GM23338 (cell line): ENCODE data around the gene TBCB.

Source experiments
- CREB1 ChIP-seq: fragments of 250-450 bp; sonication (Bioruptor Pico); IDR thresholded peaks from 2 replicates; pipeline ENCODE4 v1.5.0; 2020; ENCODE audit warnings: low read depth, mild to moderate bottlenecking, moderate library complexity
- CTCF ChIP-seq, 2 experiments: fragments of 200-600 bp in 1 of 2; sonication (generic) in 1 of 2; conservative IDR thresholded peaks; 2 replicates each; pipeline versions ENCODE4 v1.5.1 to v1.6.1; 2016 to 2017; ENCODE audit warnings: antibody characterized with exemption in 2 of 2, low read depth in 2 of 2, mild to moderate bottlenecking in 2 of 2, moderate library complexity in 1 of 2
- ETS1 ChIP-seq: IDR thresholded peaks from 2 replicates; pipeline ENCODE4 v1.6.1; 2016; ENCODE audit warnings: antibody characterized with exemption
- EZH2 ChIP-seq: fragments of 200-600 bp; sonication (generic); IDR thresholded peaks from one replicate; pipeline ENCODE4 v1.8.0; 2017; ENCODE audit warnings: antibody characterized with exemption, mild to moderate bottlenecking, low read depth; ENCODE audit not compliant: unreplicated experiment
- EZH2phosphoT487 ChIP-seq: fragments of 200-600 bp; sonication (generic); IDR thresholded peaks from one replicate; pipeline ENCODE4 v1.8.1; 2018; ENCODE audit warnings: antibody characterized with exemption; ENCODE audit not compliant: unreplicated experiment
- JUNB ChIP-seq: IDR thresholded peaks from one replicate; pipeline ENCODE4 v1.6.1; 2016; ENCODE audit warnings: antibody characterized with exemption; ENCODE audit not compliant: unreplicated experiment
- POLR2AphosphoS5 ChIP-seq: IDR thresholded peaks from 2 replicates; pipeline ENCODE4 v1.6.1; 2016; ENCODE audit warnings: antibody characterized with exemption, low read depth
- REST ChIP-seq: IDR thresholded peaks from one replicate; pipeline ENCODE4 v1.6.1; 2018; ENCODE audit warnings: antibody characterized with exemption; ENCODE audit not compliant: unreplicated experiment
- STAT1 ChIP-seq: IDR thresholded peaks from one replicate; pipeline ENCODE4 v1.6.1; 2016; ENCODE audit warnings: antibody characterized with exemption; ENCODE audit not compliant: unreplicated experiment
- ZNF114 ChIP-seq: fragments of 250-450 bp; sonication (Bioruptor Pico); IDR thresholded peaks from 2 replicates; pipeline ENCODE4 v1.5.0; 2020; ENCODE audit warnings: mild to moderate bottlenecking, moderate library complexity

- TF ChIP-seq POLR2AphosphoS5 (no peak), CTCF (conservative IDR thresholded peaks at IDR 0.05; ENCODE audit: low read depth in 2 of 2) (no peak), EZH2 (no peak), STAT1 (no peak), REST (no peak), ETS1 (no peak), EZH2phosphoT487 (no peak), ZNF114 (CRISPR knock-in tag) (no peak), JUNB (no peak), CREB1 (CRISPR knock-in tag) (no peak)
Measured at GRCh38 chr19:36110487-36111199, 4.6 kb upstream of the TBCB start, which contains the start of gene OVOL3.
